GM12873 (cell line): ENCODE measurements around the gene DHFR.

Experiments
- CTCF ChIP-seq: IDR thresholded peaks from 2 replicates; pipeline ENCODE4 v1.5.1; 2012; ENCODE audit warnings: low read depth, mild to moderate bottlenecking, moderate library complexity, low read length, control low read depth; ENCODE audit not compliant: insufficient read depth; ENCODE audit errors: missing control alignments

The DHFR gene

GRCh38 chr5:80584770-80585169 is 70.0 kb downstream of the DHFR start:
- no peak for TF ChIP-seq CTCF

- TF ChIP-seq CTCF = no peak
Measured at GRCh38 chr5:80579050-80579449, 75.7 kb downstream of the DHFR start.

- no peak for TF ChIP-seq CTCF
Measured at GRCh38 chr5:80577707-80578106, 77.1 kb downstream of the DHFR start.

- no peak for TF ChIP-seq CTCF
Measured at GRCh38 chr5:80576383-80576782, 78.4 kb downstream of the DHFR start.
